ENCODE results near the gene IER5. TPM values are rescaled to one million over a fixed set of nuclear protein-coding genes. Genes with fewer than 3 reads are reported as not detected.

Gene IER5
- total RNA-seq, 1 experiment from 2014 or later = 30.5 TPM

DNA sequence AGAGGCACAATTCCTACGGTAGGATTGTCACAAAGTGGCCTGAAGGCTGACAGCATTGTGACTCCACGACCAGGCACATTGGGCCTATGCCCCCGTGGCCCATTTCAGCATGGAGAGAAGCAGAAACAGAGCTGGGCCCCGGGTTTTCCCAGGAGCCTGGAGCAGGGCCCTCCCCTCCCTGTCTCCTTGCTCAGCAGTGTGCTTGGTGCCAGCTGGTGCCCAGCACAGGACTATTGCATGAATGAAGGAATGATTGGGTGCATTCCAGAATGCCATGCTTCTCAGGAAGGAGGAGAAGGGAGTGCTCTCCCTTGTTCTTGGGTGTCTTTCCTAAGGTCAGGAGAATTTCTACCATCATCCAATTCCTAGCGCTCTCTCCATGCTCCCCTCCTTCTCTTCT is 33.7 kb downstream of the IER5 start:
- no peaks in the 10 kb centered on the region for H3K9me2 ChIP-seq (ENCODE audit: insufficient read depth)
- DNase-seq (ENCODE audit: low read depth, low spot score) (no peak), ATAC-seq (no peak)
- no peak overlapping the region for H3K9ac ChIP-seq (ENCODE audit: low read length)
- BruUV-seq (replicated peaks) = no TSS peak
- TF ChIP-seq SRF (IDR thresholded peaks at IDR 0.05; ENCODE audit: low read depth) = no peak
- TF ChIP-seq CEBPB (IDR thresholded peaks at IDR 0.05; ENCODE audit: low read depth) = no peak
- TF ChIP-seq ZFX (IDR thresholded peaks at IDR 0.05) = no peak
- TF ChIP-seq EZH2phosphoT487 (IDR thresholded peaks at IDR 0.05; ENCODE audit: borderline replicate concordance) = no peak
- TF ChIP-seq, protein P1, sequence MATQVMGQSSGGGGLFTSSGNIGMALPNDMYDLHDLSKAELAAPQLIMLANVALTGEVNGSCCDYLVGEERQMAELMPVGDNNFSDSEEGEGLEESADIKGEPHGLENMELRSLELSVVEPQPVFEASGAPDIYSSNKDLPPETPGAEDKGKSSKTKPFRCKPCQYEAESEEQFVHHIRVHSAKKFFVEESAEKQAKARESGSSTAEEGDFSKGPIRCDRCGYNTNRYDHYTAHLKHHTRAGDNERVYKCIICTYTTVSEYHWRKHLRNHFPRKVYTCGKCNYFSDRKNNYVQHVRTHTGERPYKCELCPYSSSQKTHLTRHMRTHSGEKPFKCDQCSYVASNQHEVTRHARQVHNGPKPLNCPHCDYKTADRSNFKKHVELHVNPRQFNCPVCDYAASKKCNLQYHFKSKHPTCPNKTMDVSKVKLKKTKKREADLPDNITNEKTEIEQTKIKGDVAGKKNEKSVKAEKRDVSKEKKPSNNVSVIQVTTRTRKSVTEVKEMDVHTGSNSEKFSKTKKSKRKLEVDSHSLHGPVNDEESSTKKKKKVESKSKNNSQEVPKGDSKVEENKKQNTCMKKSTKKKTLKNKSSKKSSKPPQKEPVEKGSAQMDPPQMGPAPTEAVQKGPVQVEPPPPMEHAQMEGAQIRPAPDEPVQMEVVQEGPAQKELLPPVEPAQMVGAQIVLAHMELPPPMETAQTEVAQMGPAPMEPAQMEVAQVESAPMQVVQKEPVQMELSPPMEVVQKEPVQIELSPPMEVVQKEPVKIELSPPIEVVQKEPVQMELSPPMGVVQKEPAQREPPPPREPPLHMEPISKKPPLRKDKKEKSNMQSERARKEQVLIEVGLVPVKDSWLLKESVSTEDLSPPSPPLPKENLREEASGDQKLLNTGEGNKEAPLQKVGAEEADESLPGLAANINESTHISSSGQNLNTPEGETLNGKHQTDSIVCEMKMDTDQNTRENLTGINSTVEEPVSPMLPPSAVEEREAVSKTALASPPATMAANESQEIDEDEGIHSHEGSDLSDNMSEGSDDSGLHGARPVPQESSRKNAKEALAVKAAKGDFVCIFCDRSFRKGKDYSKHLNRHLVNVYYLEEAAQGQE (IDR thresholded peaks at IDR 0.05; ENCODE audit: low read depth) = no peak
- no peak for TF ChIP-seq SP1 (IDR thresholded peaks at IDR 0.05; ENCODE audit: low read depth)
- no peak for TF ChIP-seq TCF7L2 (IDR thresholded peaks at IDR 0.05; ENCODE audit: borderline replicate concordance, extremely low read depth, insufficient read depth, insufficient read length)
- TF ChIP-seq, protein P2, sequence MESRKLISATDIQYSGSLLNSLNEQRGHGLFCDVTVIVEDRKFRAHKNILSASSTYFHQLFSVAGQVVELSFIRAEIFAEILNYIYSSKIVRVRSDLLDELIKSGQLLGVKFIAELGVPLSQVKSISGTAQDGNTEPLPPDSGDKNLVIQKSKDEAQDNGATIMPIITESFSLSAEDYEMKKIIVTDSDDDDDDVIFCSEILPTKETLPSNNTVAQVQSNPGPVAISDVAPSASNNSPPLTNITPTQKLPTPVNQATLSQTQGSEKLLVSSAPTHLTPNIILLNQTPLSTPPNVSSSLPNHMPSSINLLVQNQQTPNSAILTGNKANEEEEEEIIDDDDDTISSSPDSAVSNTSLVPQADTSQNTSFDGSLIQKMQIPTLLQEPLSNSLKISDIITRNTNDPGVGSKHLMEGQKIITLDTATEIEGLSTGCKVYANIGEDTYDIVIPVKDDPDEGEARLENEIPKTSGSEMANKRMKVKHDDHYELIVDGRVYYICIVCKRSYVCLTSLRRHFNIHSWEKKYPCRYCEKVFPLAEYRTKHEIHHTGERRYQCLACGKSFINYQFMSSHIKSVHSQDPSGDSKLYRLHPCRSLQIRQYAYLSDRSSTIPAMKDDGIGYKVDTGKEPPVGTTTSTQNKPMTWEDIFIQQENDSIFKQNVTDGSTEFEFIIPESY (IDR thresholded peaks at IDR 0.05; ENCODE audit: extremely low read depth, insufficient replicate concordance, low read length) = no peak
- no peak for TF ChIP-seq POLR2AphosphoS5 (IDR thresholded peaks at IDR 0.05; ENCODE audit: low read depth, low read length)
- TF ChIP-seq EGR1 (IDR thresholded peaks at IDR 0.05; ENCODE audit: low read depth) = no peak
- TF ChIP-seq ELF1 (IDR thresholded peaks at IDR 0.05; ENCODE audit: borderline replicate concordance, low read depth) = no peak
- TF ChIP-seq POLR2A (IDR thresholded peaks at IDR 0.05; ENCODE audit: borderline replicate concordance, extremely low read depth, insufficient read depth, insufficient read length) = no peak
- TF ChIP-seq, protein P3, sequence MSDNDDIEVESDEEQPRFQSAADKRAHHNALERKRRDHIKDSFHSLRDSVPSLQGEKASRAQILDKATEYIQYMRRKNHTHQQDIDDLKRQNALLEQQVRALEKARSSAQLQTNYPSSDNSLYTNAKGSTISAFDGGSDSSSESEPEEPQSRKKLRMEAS (IDR thresholded peaks at IDR 0.05) = no peak
- TF ChIP-seq FOSL1 (IDR thresholded peaks at IDR 0.05; ENCODE audit: low read depth) = no peak
- no peak for TF ChIP-seq SIN3A (IDR thresholded peaks at IDR 0.05; ENCODE audit: low read depth)
- TF ChIP-seq, protein P4, sequence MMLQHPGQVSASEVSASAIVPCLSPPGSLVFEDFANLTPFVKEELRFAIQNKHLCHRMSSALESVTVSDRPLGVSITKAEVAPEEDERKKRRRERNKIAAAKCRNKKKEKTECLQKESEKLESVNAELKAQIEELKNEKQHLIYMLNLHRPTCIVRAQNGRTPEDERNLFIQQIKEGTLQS (IDR thresholded peaks at IDR 0.05) = no peak
- TF ChIP-seq CBX3 (IDR thresholded peaks at IDR 0.05; ENCODE audit: low read depth) = no peak
- no peak overlapping the region for H2AFZ ChIP-seq (ENCODE audit: low read depth, low read length, poor library complexity, severe bottlenecking)
- ChIA-PET POLR2A (interaction anchor here (0.6 to 1.2 kb wide), 2 partner anchors 11 to 23 kb away, joined by 3 to 4 read pairs; no protein-coding TSS in a partner anchor), CTCF (no interaction called here), RAD21 (ENCODE audit: low non-redundant PET in 1 of 2, low total read pairs in 2 of 2, uncharacterized antibody in 2 of 2, unreplicated experiment in 2 of 2) (no interaction called here)
- H3K9me3 ChIP-seq (ENCODE audit: control insufficient read depth in 1 of 2, insufficient read depth in 1 of 2, low read depth in 1 of 2, low read length in 2 of 2) = no peaks in the 10 kb centered on the region
- H3K4me3 ChIP-seq (replicated peaks in 1 of 2; ENCODE audit: low read depth in 1 of 2, low read length in 2 of 2) = no peak overlapping the region
- H3K27ac ChIP-seq (ENCODE audit: low read depth, low read length) = no peak overlapping the region
- intact Hi-C loops (cut with micrococcal nuclease) = no loop called here
- H3K4me1 ChIP-seq (ENCODE audit: control insufficient read depth in 1 of 2, insufficient read depth in 2 of 2, low read length in 2 of 2) = peaks cover 42 to 60% of the 10 kb centered on the region in 2 experiments
- H3K27me3 ChIP-seq (ENCODE audit: insufficient read depth, low read length) = no peaks in the 10 kb centered on the region
- no peaks in the 10 kb centered on the region for H3K36me3 ChIP-seq (ENCODE audit: control insufficient read depth in 1 of 2, insufficient read depth in 2 of 2, low read length in 2 of 2)
- no peak overlapping the region for H3K4me2 ChIP-seq (ENCODE audit: low read length)
- no peaks in the 10 kb centered on the region for H4K20me1 ChIP-seq (ENCODE audit: insufficient read depth)
- no peaks in the 10 kb centered on the region for H3K79me2 ChIP-seq (ENCODE audit: insufficient read depth, low read length)
